CD14-positive monocyte (primary cell): ENCODE results near the gene GPRIN3. TPM values are rescaled to one million over a fixed set of nuclear protein-coding genes. Genes with fewer than 3 reads are reported as not detected.

Source experiments
- DNase-seq, 3 donors: peaks; one replicate each; pipeline ENCODE4 v3.0.0-alpha.2; 2011 to 2022
- H2AFZ ChIP-seq: 2 replicates; pipeline ENCODE4 v1.6.0; 2012; ENCODE audit warnings: mild to moderate bottlenecking, low read depth, low read length, inconsistent platforms; ENCODE audit not compliant: insufficient read depth, poor library complexity, severe bottlenecking
- H3K27ac ChIP-seq, 2 donors: 1 replicate in 1 of 2; 2 replicates in 1 of 2; pipeline ENCODE4 v1.5.1; 2012 to 2013; ENCODE audit warnings: low read length in 2 of 2, control low read depth in 1 of 2, inconsistent platforms in 1 of 2, low read depth in 1 of 2, mild to moderate bottlenecking in 1 of 2
- H3K27me3 ChIP-seq, 2 donors: one replicate each; pipeline versions ENCODE4 v1.6.0 to v1.6.1; 2011 to 2013; ENCODE audit warnings: low read length in 2 of 2; ENCODE audit not compliant: control insufficient read depth in 2 of 2, insufficient read depth in 2 of 2
- H3K36me3 ChIP-seq, 2 donors: replicated peaks in 1 of 2; 1 replicate in 1 of 2; 2 replicates in 1 of 2; pipeline versions ENCODE4 v1.5.1 to v1.6.1; 2012 to 2013; ENCODE audit warnings: low read length in 2 of 2, control low read depth in 1 of 2, inconsistent platforms in 1 of 2, mild to moderate bottlenecking in 1 of 2; ENCODE audit not compliant: insufficient read depth in 2 of 2, control insufficient read depth in 1 of 2
- H3K4me1 ChIP-seq, 2 donors: 1 replicate in 1 of 2; 2 replicates in 1 of 2; pipeline versions ENCODE4 v1.5.1 to v1.6.1; 2012 to 2013; ENCODE audit warnings: low read length in 2 of 2, control low read depth in 1 of 2, inconsistent platforms in 1 of 2, mild to moderate bottlenecking in 1 of 2, moderate library complexity in 1 of 2; ENCODE audit not compliant: insufficient read depth in 2 of 2, control insufficient read depth in 1 of 2
- H3K4me2 ChIP-seq: replicated peaks from 2 replicates; pipeline ENCODE3; 2012; ENCODE audit warnings: low read length, moderate library complexity, mild to moderate bottlenecking; ENCODE audit not compliant: poor library complexity, severe bottlenecking; ENCODE audit errors: extremely low read depth
- H3K4me3 ChIP-seq, 3 experiments: fragments of 200-600 bp in 1 of 3; sonication (generic) in 1 of 3; replicated peaks in 1 of 3; 1 replicate in 2 of 3; 2 replicates in 1 of 3; pipeline ENCODE4 v1.5.1; 2011 to 2013; ENCODE audit warnings: low read length in 3 of 3, mild to moderate bottlenecking in 3 of 3, control low read depth in 2 of 3, low read depth in 2 of 3, inconsistent platforms in 1 of 3, moderate library complexity in 1 of 3
- H3K79me2 ChIP-seq: 2 replicates; pipeline ENCODE4 v1.6.0; 2012; ENCODE audit warnings: mild to moderate bottlenecking, control low read depth, inconsistent platforms, low read length, moderate library complexity; ENCODE audit not compliant: insufficient read depth
- H3K9ac ChIP-seq: 2 replicates; pipeline ENCODE4 v1.6.0; 2017; ENCODE audit warnings: low read length, mild to moderate bottlenecking; ENCODE audit not compliant: insufficient read depth, poor library complexity, severe bottlenecking
- H3K9me3 ChIP-seq, 2 donors: replicated peaks in 1 of 2; 1 replicate in 1 of 2; 2 replicates in 1 of 2; pipeline versions ENCODE4 v1.5.1 to v1.6.1; 2012 to 2013; ENCODE audit warnings: low read length in 2 of 2, control low read depth in 1 of 2; ENCODE audit not compliant: control insufficient read depth in 1 of 2, insufficient read depth in 1 of 2
- H4K20me1 ChIP-seq: 2 replicates; pipeline ENCODE4 v1.6.0; 2012; ENCODE audit warnings: mild to moderate bottlenecking, low read length, control low read depth, moderate library complexity; ENCODE audit not compliant: insufficient read depth
- H3K27ac Mint-ChIP-seq, 7 donors: one replicate each; pipeline ENCODE4 v1.8.0; 2020; ENCODE audit warnings: mild to moderate bottlenecking in 7 of 7, mixed read lengths in 7 of 7, moderate library complexity in 6 of 7, inconsistent platforms in 2 of 7
- H3K27me3 Mint-ChIP-seq, 3 donors: one replicate each; pipeline ENCODE4 v1.8.0; 2021 to 2022; ENCODE audit warnings: low read depth in 3 of 3, mild to moderate bottlenecking in 3 of 3, mixed read lengths in 3 of 3, moderate library complexity in 3 of 3, inconsistent platforms in 1 of 3
- H3K36me3 Mint-ChIP-seq, 2 donors: one replicate each; pipeline ENCODE4 v1.8.0; 2020; ENCODE audit warnings: mixed read lengths in 2 of 2, inconsistent platforms in 1 of 2, mild to moderate bottlenecking in 1 of 2
- H3K4me1 Mint-ChIP-seq: one replicate; pipeline ENCODE4 v1.8.0; 2020; ENCODE audit warnings: mild to moderate bottlenecking, mixed read lengths
- H3K4me3 Mint-ChIP-seq, 2 donors: one replicate each; pipeline ENCODE4 v1.8.0; 2020; ENCODE audit warnings: mild to moderate bottlenecking in 2 of 2, mixed read lengths in 2 of 2, moderate library complexity in 1 of 2
- H3K9me3 Mint-ChIP-seq, 7 donors: one replicate each; pipeline ENCODE4 v1.8.0; 2020 to 2022; ENCODE audit warnings: mixed read lengths in 7 of 7, mild to moderate bottlenecking in 6 of 7, moderate library complexity in 6 of 7, inconsistent platforms in 2 of 7
- WGBS: methylation state at CpG from one replicate; pipeline ENCODE4 v1.1.5; 2013; ENCODE audit warnings: missing lambda C conversion rate; ENCODE audit not compliant: insufficient coverage; 5-methylcytosine and 5-hydroxymethylcytosine counted together
- intact Hi-C, 2 donors: fragments of 100-400 bp; cut with micrococcal nuclease; formaldehyde crosslinking; loops; one replicate each; pipeline versions ENCODE4 v1.15.0 to v1.15.1; 2023
- polyA plus RNA-seq, 3 donors: library from polyadenylated mRNA; depleted of rRNA in 1 of 3; unstranded in 2 of 3; stranded (reverse) in 1 of 3; fragments of 300-500 nt in 2 of 3; fragments of >200 nt in 1 of 3; fragmentation: Illumina TruSeq in 2 of 3; gene quantifications; 1 replicate in 2 of 3; 2 replicates in 1 of 3; pipeline ENCODE4 v1.2.3, GENCODE V29; 2012 to 2021
- TF ChIP-seq, protein P1 (sequence below): fragments of 200-600 bp; IDR thresholded peaks from one replicate; pipeline ENCODE4 v1.8.0; 2022; ENCODE audit warnings: antibody characterized with exemption, mild to moderate bottlenecking

GPRIN3 gene
- polyA plus RNA-seq, 3 donors, result 1.1 to 3.3 (median 2.3) TPM

DNA sequence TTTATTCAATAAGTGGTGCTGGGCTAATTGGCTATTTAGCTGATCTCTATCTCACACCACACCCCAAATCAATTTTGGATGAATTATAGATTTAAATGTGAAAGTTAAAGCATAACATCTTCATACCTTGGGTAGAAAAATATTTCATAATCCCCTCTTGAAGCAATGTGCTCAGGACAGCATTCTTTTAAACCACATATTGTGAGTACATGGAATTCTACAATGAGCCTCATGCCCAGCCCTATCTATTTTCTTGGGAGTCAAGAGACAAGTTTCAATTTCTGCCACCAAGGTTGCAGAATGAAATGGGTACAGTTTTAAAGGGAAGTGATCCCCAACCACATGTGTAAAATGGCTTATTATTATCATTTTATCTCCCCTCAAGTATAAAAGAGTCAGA, 30.6 kb upstream of the GPRIN3 start:
- Mint-ChIP-seq H3K36me3 (no peaks in the 10 kb centered on the region), H3K4me1 (peaks cover 21% of the 10 kb centered on the region), H3K27ac (no peak overlapping the region), H3K9me3 (peaks cover 0 to 5% (median 0%) of the 10 kb centered on the region in 7 donors), H3K4me3 (no peak overlapping the region), H3K27me3 (peaks cover 0 to 1% (median 0%) of the 10 kb centered on the region in 3 donors)
- no peak for DNase-seq
- H3K27me3 ChIP-seq, result no peaks in the 10 kb centered on the region
- H3K9ac ChIP-seq, result no peak overlapping the region
- no peak overlapping the region for H3K27ac ChIP-seq
- H3K4me2 ChIP-seq, result no peak overlapping the region
- no peak overlapping the region for H3K4me3 ChIP-seq
- H3K36me3 ChIP-seq, result no peaks in the 10 kb centered on the region
- intact Hi-C loops, result loop anchor here in 1 of 2 donors (10.0 kb wide), 1 partner anchor 53 kb away; no protein-coding TSS in a partner anchor
- no peaks in the 10 kb centered on the region for H4K20me1 ChIP-seq
- H2AFZ ChIP-seq, result no peak overlapping the region
- TF ChIP-seq, protein P1, sequence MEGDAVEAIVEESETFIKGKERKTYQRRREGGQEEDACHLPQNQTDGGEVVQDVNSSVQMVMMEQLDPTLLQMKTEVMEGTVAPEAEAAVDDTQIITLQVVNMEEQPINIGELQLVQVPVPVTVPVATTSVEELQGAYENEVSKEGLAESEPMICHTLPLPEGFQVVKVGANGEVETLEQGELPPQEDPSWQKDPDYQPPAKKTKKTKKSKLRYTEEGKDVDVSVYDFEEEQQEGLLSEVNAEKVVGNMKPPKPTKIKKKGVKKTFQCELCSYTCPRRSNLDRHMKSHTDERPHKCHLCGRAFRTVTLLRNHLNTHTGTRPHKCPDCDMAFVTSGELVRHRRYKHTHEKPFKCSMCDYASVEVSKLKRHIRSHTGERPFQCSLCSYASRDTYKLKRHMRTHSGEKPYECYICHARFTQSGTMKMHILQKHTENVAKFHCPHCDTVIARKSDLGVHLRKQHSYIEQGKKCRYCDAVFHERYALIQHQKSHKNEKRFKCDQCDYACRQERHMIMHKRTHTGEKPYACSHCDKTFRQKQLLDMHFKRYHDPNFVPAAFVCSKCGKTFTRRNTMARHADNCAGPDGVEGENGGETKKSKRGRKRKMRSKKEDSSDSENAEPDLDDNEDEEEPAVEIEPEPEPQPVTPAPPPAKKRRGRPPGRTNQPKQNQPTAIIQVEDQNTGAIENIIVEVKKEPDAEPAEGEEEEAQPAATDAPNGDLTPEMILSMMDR, result no peak
- H3K9me3 ChIP-seq, result no peaks in the 10 kb centered on the region
- H3K79me2 ChIP-seq, result no peaks in the 10 kb centered on the region
- H3K4me1 ChIP-seq, result peaks cover 12 to 17% of the 10 kb centered on the region in 2 donors

DNA sequence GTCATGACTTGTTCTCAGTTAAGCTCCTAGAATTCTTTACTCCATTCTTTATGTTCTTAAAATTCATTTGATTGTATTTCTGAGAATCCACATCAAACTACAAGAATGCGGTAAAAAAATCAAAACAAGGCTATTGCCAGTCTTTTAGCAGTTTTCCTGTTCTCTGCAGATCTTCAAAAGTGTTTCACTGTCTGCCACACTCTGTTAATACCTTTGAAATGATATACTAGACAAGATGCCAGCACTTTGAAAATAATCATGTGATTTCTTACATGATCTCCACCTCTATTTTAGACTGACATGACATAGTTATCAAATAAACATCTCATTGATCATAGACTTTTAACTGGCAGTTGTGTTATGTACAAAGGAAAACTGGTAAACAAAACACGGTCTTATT, 30.1 kb upstream of the GPRIN3 start:
- Histone ChIP-seq H4K20me1 (no peaks in the 10 kb centered on the region), H3K9me3 (no peaks in the 10 kb centered on the region), H3K9ac (no peak overlapping the region), H3K4me2 (no peak overlapping the region), H3K4me3 (no peak overlapping the region), H3K27ac (no peak overlapping the region), H3K36me3 (no peaks in the 10 kb centered on the region), H3K27me3 (no peaks in the 10 kb centered on the region), H3K79me2 (no peaks in the 10 kb centered on the region), H2AFZ (no peak overlapping the region), H3K4me1 (peaks cover 12 to 17% of the 10 kb centered on the region in 2 donors)
- Mint-ChIP-seq H3K4me3 (no peak overlapping the region), H3K36me3 (no peaks in the 10 kb centered on the region), H3K4me1 (peaks cover 21% of the 10 kb centered on the region), H3K27me3 (peaks cover 0 to 1% (median 0%) of the 10 kb centered on the region in 3 donors), H3K27ac (no peak overlapping the region), H3K9me3 (peaks cover 0 to 5% (median 0%) of the 10 kb centered on the region in 7 donors)
- TF ChIP-seq, protein P1, result no peak
- DNase-seq, result no peak
- intact Hi-C loops, result loop anchor here in 1 of 2 donors (10.0 kb wide), 1 partner anchor 53 kb away; no protein-coding TSS in a partner anchor
- no CpG with 5 or more reads among the region's 2 CpGs for WGBS
